HCT116 (cell line): ENCODE results near the gene TMEM94.

Experiments used
- CEBPB ChIP-seq: IDR thresholded peaks from 2 replicates; pipeline ENCODE4 v1.6.1; 2012; ENCODE audit warnings: low read depth
- CTCF ChIP-seq, 3 experiments: fragments of 200-600 bp in 1 of 3; sonication (generic) in 1 of 3; IDR thresholded peaks in 2 of 3; conservative IDR thresholded peaks in 1 of 3; 2 replicates each; pipeline ENCODE4 v1.5.1; 2012 to 2017; ENCODE audit warnings: low read depth in 2 of 3, low read length in 2 of 3, antibody characterized with exemption in 1 of 3, borderline replicate concordance in 1 of 3, control low read depth in 1 of 3, mild to moderate bottlenecking in 1 of 3, mixed read lengths in 1 of 3, mixed run types in 1 of 3, moderate library complexity in 1 of 3; ENCODE audit not compliant: insufficient read depth in 1 of 3
- ELF1 ChIP-seq: IDR thresholded peaks from 2 replicates; pipeline ENCODE4 v1.6.1; 2012; ENCODE audit warnings: low read depth, borderline replicate concordance
- EZH2 ChIP-seq: fragments of 200-600 bp; sonication (generic); IDR thresholded peaks from 2 replicates; pipeline ENCODE4 v1.6.1; 2017; ENCODE audit warnings: antibody characterized with exemption, mixed run types
- EZH2phosphoT487 ChIP-seq: fragments of 200-600 bp; IDR thresholded peaks from 2 replicates; pipeline ENCODE4 v1.6.1; 2018; ENCODE audit warnings: antibody characterized with exemption, borderline replicate concordance
- MAX ChIP-seq: IDR thresholded peaks from 2 replicates; pipeline ENCODE4 v1.6.1; 2012
- POLR2A ChIP-seq: IDR thresholded peaks from 2 replicates; pipeline ENCODE4 v1.7.0; 2011; ENCODE audit warnings: borderline replicate concordance; ENCODE audit not compliant: insufficient read depth, insufficient read length; ENCODE audit errors: extremely low read depth
- POLR2AphosphoS5 ChIP-seq: IDR thresholded peaks from 2 replicates; pipeline ENCODE4 v1.6.1; 2011; ENCODE audit warnings: mild to moderate bottlenecking, low read depth, low read length, moderate library complexity
- RAD21 ChIP-seq: IDR thresholded peaks from 2 replicates; pipeline ENCODE4 v1.6.1; 2012; ENCODE audit warnings: low read depth, mild to moderate bottlenecking
- REST ChIP-seq: IDR thresholded peaks from 2 replicates; pipeline ENCODE4 v1.6.1; 2012; ENCODE audit warnings: low read depth
- TCF7L2 ChIP-seq: IDR thresholded peaks from 2 replicates; pipeline ENCODE4 v1.7.0; 2011; ENCODE audit warnings: borderline replicate concordance, inconsistent platforms; ENCODE audit not compliant: insufficient read depth, insufficient read length; ENCODE audit errors: extremely low read depth
- ZBTB33 ChIP-seq: IDR thresholded peaks from 2 replicates; pipeline ENCODE4 v1.6.1; 2011; ENCODE audit warnings: mild to moderate bottlenecking, low read length, moderate library complexity; ENCODE audit not compliant: insufficient replicate concordance; ENCODE audit errors: extremely low read depth
- ZNF274 ChIP-seq: fragments of 200-500 bp; sonication (Bioruptor generic); IDR thresholded peaks from 2 replicates; pipeline ENCODE4 v1.6.1; 2014; ENCODE audit warnings: mild to moderate bottlenecking, low read depth, low read length, inconsistent platforms

- no peak for TF ChIP-seq ZNF274
- TF ChIP-seq CTCF (IDR thresholded peaks at IDR 0.05 in 2 of 3, conservative IDR thresholded peaks at IDR 0.05 in 1 of 3; ENCODE audit: borderline replicate concordance in 1 of 3, insufficient read depth in 1 of 3, low read depth in 2 of 3, low read length in 2 of 3), result no peak
- TF ChIP-seq RAD21, result no peak
- no peak for TF ChIP-seq EZH2phosphoT487
- TF ChIP-seq TCF7L2, result no peak
- TF ChIP-seq EZH2, result no peak
- no peak for TF ChIP-seq MAX
- no peak for TF ChIP-seq ELF1
- no peak for TF ChIP-seq CEBPB
- TF ChIP-seq POLR2A, result no peak
- no peak for TF ChIP-seq POLR2AphosphoS5
- no peak for TF ChIP-seq ZBTB33
- no peak for TF ChIP-seq REST
Observed at GRCh38 chr17:75542728-75543336, 86.4 kb downstream of the TMEM94 start.
